Prostate gland (tissue), 2 donors: Measurements from ENCODE around the gene GGACT. TPM values are rescaled to one million over a fixed set of nuclear protein-coding genes. Genes with fewer than 3 reads are reported as not detected.

Source experiments
- DNase-seq: peaks from one replicate; pipeline ENCODE4 v3.0.0-alpha.2; 2019; ENCODE audit warnings: low spot score
- H3K27ac ChIP-seq, 2 donors: fragments of 200-600 bp; sonication (generic); 2 replicates each; pipeline ENCODE4 v1.5.1; 2017 to 2019
- H3K27me3 ChIP-seq: fragments of 200-600 bp; sonication (generic); replicated peaks from 2 replicates; pipeline ENCODE4 v1.5.1; 2019; ENCODE audit not compliant: insufficient read depth
- H3K36me3 ChIP-seq, 2 donors: fragments of 200-600 bp; sonication (generic); 1 replicate in 1 of 2; 2 replicates in 1 of 2; pipeline versions ENCODE4 v1.5.1 to v1.8.1; 2017 to 2019
- H3K4me1 ChIP-seq: fragments of 200-600 bp; sonication (generic); replicated peaks from 2 replicates; pipeline ENCODE4 v1.5.1; 2019
- H3K4me3 ChIP-seq, 2 donors: fragments of 200-600 bp; sonication (generic); 2 replicates each; pipeline ENCODE4 v1.5.1; 2017 to 2019
- H3K9me3 ChIP-seq: fragments of 200-600 bp; sonication (generic); 2 replicates; pipeline ENCODE4 v1.5.1; 2017
- CTCF ChIP-seq, 4 experiments: fragments of 200-600 bp in 2 of 4; fragments of 450-650 bp in 2 of 4; sonication (generic) in 2 of 4; IDR thresholded peaks; 1 replicate in 3 of 4; 2 replicates in 1 of 4; pipeline ENCODE4 v1.5.1; 2016 to 2019; ENCODE audit warnings: antibody characterized with exemption in 4 of 4, mild to moderate bottlenecking in 2 of 4, moderate library complexity in 2 of 4
- POLR2A ChIP-seq: fragments of 450-650 bp; IDR thresholded peaks from one replicate; pipeline ENCODE4 v1.6.1; 2016; ENCODE audit warnings: antibody characterized with exemption, mild to moderate bottlenecking
- POLR2AphosphoS5 ChIP-seq: sonication (generic); formaldehyde crosslinking; IDR thresholded peaks from one replicate; pipeline ENCODE4 v1.6.1; 2017; ENCODE audit warnings: antibody characterized with exemption
- WGBS: methylation state at CpG from one replicate; pipeline ENCODE4 v1.1.5; 2018; 5-methylcytosine and 5-hydroxymethylcytosine counted together
- intact Hi-C: fragments of 100-400 bp; cut with DNase I; formaldehyde crosslinking; loops from one replicate; pipeline ENCODE4 v1.14.2; 2022
- total RNA-seq, 2 donors: library from RNA; depleted of rRNA; stranded (reverse); fragments of >200 nt; gene quantifications; one replicate each; pipeline ENCODE4 v1.1.0, GENCODE V29; 2016

The GGACT gene
- total RNA-seq, 2 donors from 2014 or later, result 4.8 to 15.1 TPM

GRCh38 chr13:100634696-100635095 lies 46.1 kb upstream of the GGACT start:
- no peak for DNase-seq
- no peaks in the 10 kb centered on the region for H3K4me1 ChIP-seq
- no peaks in the 10 kb centered on the region for H3K36me3 ChIP-seq
- intact Hi-C loops, result no loop called here
- no peak overlapping the region for H3K27ac ChIP-seq
- H3K9me3 ChIP-seq, result no peaks in the 10 kb centered on the region
- 85% methylated on average over 12 of the region's 12 CpGs for WGBS
- TF ChIP-seq CTCF (IDR thresholded peaks at IDR 0.05) (no peak), POLR2A (no peak), POLR2AphosphoS5 (no peak)
- no peak overlapping the region for H3K4me3 ChIP-seq
- no peaks in the 10 kb centered on the region for H3K27me3 ChIP-seq

GRCh38 chr13:100633461-100633860 lies 44.9 kb upstream of the GGACT start:
- DNase-seq, result no peak
- no peak overlapping the region for H3K4me3 ChIP-seq
- no peaks in the 10 kb centered on the region for H3K27me3 ChIP-seq
- H3K4me1 ChIP-seq, result no peaks in the 10 kb centered on the region
- H3K9me3 ChIP-seq, result no peaks in the 10 kb centered on the region
- TF ChIP-seq CTCF (IDR thresholded peaks at IDR 0.05), result no peak
- no peak for TF ChIP-seq POLR2A
- no peak for TF ChIP-seq POLR2AphosphoS5
- no peaks in the 10 kb centered on the region for H3K36me3 ChIP-seq
- intact Hi-C loops, result no loop called here
- no peak overlapping the region for H3K27ac ChIP-seq
- WGBS, result 26% methylated on average over 2 of the region's 2 CpGs

DNA sequence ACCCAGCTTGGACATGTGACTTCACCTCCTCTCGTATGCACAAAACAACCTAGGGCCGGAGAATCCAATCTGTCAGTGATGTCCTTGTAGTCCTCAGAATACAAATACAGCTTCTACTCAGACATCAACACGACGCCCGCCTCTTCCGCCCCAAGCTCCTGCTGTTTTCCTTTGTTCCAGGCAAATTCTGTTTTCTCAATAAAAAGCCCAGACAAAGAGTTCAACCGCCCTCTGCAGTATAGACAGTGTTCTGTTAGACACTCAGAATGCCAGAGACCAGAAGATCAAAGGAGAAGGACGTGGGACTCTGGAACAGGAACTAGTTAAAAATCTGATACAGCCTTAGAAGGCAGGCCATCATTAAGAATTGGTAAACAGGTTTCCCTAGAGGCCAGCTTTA lies 42.0 kb upstream of the GGACT start:
- H3K27ac ChIP-seq, result no peak overlapping the region
- TF ChIP-seq POLR2AphosphoS5 (no peak), POLR2A (no peak), CTCF (IDR thresholded peaks at IDR 0.05) (no peak)
- DNase-seq, result no peak
- no peaks in the 10 kb centered on the region for H3K36me3 ChIP-seq
- 58% methylated on average over 8 of the region's 8 CpGs for WGBS
- no peaks in the 10 kb centered on the region for H3K9me3 ChIP-seq
- no peaks in the 10 kb centered on the region for H3K27me3 ChIP-seq
- intact Hi-C loops, result no loop called here
- no peaks in the 10 kb centered on the region for H3K4me1 ChIP-seq
- no peak overlapping the region for H3K4me3 ChIP-seq

GRCh38 chr13:100627120-100627519 lies 38.5 kb upstream of the GGACT start:
- no peaks in the 10 kb centered on the region for H3K9me3 ChIP-seq
- H3K4me3 ChIP-seq, result no peak overlapping the region
- DNase-seq, result no peak
- intact Hi-C loops, result no loop called here
- 83% methylated on average over 15 of the region's 15 CpGs for WGBS
- H3K27ac ChIP-seq, result no peak overlapping the region
- TF ChIP-seq CTCF (IDR thresholded peaks at IDR 0.05) (no peak), POLR2AphosphoS5 (no peak), POLR2A (no peak)
- no peaks in the 10 kb centered on the region for H3K36me3 ChIP-seq
- no peaks in the 10 kb centered on the region for H3K27me3 ChIP-seq
- no peaks in the 10 kb centered on the region for H3K4me1 ChIP-seq

- 51% methylated on average over 9 of the region's 9 CpGs for WGBS
- Histone ChIP-seq H3K27ac (no peak overlapping the region), H3K9me3 (no peaks in the 10 kb centered on the region), H3K36me3 (no peaks in the 10 kb centered on the region), H3K4me1 (no peaks in the 10 kb centered on the region), H3K4me3 (no peak overlapping the region), H3K27me3 (no peaks in the 10 kb centered on the region)
- no peak for TF ChIP-seq CTCF (IDR thresholded peaks at IDR 0.05)
- TF ChIP-seq POLR2A, result no peak
- no peak for TF ChIP-seq POLR2AphosphoS5
- intact Hi-C loops, result no loop called here
- DNase-seq, result no peak
Measured at GRCh38 chr13:100625447-100625846, 36.9 kb upstream of the GGACT start.
